GOT3 (cell line): ENCODE data around the gene RPS28.
"Not testable (repeated sequence)": the region's sequence is repeated elsewhere in the genome, so short reads cannot be mapped to it uniquely, and the experiment has no call there.

Experiments
- DNase-seq: peaks from one replicate; lab custom pipeline; 2025; ENCODE audit warnings: mixed read lengths; lab: John Stamatoyannopoulos, UW

RPS28 gene

GRCh38 chr19:8342684-8343482 is 21.6 kb downstream of the RPS28 start, which contains the start of gene KANK3:
TSS of gene KANK3 (minus strand) at chr19:8343262. CDS start at chr19:8337828, 5,434 bp downstream.
- DNase-seq, result peak; percentile 66

GRCh38 chr19:8343483-8343844 is 22.2 kb downstream of the RPS28 start:
- no peak for DNase-seq

DNA sequence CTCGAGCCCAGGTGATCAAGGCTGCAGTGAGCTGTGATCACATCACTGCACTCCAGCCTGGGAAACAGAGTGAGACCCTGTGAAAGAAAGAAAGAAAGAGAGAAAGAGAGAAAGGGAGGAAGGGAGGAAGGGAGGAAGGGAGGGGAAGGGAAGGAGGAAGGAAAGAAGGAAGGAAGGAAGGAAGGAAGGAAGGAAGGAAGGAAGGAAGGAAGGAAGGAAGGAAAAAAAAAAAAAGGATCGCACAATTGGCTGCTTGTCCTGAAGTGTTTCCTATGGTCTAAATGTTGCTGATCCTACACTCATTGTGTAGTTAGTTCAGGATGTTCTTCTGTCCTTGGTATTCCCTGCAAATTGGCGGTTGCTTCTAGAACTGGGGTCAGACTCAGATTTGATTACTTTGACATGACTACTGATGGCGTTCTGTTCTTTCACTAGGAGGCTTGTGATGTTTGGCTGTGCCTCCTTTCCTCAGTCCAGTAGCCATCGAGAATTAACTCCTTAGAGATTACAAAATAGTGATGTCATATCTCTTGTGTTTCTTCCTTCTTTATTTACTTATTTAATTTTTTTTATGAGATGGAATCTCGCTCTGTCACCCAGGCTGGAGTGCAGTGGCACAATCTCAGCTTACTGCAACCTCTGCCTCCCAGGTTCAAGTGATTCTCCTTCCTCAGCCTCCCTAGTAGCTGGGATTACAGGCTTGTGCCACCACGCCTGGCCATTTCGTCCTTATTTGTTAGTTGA is 28.5 kb downstream of the RPS28 start:
- DNase-seq, result not testable (repeated sequence)

DNA sequence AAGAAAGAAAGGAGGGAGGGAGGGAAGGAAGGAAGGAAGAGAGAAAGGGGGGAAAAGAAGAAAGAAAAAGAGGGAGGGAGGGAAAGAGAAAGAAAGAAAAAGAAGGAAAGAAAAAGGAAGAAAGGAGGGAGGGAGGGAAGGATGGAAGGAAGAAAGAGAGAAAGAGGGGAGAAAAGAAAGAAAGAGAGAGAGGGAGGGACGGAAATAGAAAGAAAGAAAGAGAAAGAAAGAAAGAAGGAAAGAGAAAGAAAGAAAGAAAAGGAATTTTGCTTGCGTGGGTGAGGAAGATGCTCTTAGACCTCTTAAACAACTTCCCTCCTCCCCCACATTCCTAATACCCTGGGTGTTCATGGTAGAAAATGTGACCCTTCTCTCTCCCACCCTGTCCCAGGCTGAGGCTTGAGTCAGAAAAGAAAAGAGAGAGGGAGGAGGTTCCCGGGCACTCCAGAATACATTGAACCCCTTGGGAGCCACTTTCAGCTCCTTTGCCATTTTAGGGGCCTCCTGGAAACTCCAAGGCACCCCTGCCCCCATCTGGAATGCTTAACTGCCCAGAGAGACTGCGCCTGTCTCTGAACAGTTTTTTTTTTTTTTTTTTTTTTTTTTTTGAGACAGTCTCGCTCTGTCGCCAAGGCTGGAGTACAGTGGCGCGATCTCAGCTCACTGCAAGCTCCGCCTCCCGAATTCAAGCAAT is 31.0 kb downstream of the RPS28 start:
- no peak for DNase-seq

DNA sequence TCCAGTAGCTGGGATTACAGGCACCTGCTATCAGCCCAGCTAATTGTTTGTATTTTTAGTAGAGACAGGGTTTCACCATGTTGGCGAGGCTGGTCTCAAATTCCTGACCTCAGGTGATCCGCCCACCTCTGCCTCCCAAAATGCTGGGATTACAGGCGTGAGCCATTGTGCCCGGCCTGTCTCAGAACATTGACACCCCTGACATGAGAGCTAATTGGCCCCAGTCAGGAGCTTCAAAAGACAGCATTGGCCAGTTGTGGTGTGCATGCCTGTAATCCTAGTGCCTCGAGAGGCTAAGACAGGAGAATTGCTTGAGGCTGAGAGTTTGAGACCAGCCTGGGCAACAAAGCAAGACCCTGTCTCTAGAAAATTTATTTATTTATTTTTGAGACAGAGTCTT is 31.5 kb downstream of the RPS28 start:
- not testable (repeated sequence) for DNase-seq

DNA sequence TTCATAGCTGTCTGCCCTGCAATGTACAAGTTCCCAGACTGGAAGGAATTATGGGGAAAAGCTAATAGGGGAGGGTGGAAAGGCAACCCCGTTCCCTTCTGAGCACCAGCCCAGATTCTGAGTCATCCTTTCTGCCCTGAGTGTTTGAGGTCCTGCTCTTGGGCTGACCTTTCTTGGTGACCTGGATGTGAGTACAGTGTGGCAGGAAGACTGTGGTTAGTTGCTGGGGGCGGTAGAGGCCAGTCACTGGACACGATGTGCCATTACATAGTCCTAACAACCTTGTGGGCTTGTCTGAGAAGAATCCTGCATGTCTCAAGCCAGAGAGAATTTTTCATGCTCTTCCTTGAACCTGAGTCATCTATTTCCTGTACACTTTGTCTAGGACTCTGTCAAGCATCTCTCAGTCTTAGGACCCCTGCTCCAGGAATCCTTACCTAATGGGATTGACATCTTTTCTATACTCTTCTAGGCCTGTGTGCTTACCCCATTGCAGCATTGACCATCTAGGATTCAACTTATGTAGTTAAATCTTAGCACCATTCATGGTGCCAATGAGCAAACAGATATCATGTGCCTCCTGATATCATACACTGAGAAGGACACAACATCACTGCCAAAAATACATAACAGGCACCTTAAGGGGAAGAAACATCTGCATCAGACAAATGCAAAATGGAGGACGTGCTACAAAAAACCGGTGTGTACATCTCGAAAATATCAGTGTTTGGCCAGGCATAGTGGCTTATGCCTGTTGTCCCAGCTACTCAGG is 34.5 kb downstream of the RPS28 start:
- DNase-seq, result peak; percentile 62

- DNase-seq, result no peak
These were observed 35.8 kb downstream of the RPS28 start for GRCh38 chr19:8357007-8357521.

DNA sequence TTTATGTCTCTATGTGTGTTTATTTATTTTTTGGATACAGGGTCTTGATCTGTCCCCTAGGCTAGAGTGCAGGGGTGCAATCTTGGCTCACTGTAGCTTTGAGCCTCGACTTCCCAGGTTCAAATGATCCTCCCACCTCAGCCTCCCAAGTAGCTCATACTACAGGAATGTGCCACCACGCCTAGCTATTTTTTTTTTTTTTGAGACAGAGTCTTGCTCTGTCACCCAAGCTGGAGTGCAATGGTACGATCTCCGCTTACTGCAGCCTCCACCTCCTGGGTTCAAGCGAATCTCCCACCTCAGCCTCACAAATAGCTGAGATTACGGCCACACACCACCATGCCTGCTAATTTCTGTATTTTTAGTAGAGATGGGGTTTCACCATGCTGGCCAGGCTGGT is 37.7 kb downstream of the RPS28 start:
- no peak for DNase-seq

GRCh38 chr19:8360196-8360595 is 38.9 kb downstream of the RPS28 start:
- no peak for DNase-seq

DNA sequence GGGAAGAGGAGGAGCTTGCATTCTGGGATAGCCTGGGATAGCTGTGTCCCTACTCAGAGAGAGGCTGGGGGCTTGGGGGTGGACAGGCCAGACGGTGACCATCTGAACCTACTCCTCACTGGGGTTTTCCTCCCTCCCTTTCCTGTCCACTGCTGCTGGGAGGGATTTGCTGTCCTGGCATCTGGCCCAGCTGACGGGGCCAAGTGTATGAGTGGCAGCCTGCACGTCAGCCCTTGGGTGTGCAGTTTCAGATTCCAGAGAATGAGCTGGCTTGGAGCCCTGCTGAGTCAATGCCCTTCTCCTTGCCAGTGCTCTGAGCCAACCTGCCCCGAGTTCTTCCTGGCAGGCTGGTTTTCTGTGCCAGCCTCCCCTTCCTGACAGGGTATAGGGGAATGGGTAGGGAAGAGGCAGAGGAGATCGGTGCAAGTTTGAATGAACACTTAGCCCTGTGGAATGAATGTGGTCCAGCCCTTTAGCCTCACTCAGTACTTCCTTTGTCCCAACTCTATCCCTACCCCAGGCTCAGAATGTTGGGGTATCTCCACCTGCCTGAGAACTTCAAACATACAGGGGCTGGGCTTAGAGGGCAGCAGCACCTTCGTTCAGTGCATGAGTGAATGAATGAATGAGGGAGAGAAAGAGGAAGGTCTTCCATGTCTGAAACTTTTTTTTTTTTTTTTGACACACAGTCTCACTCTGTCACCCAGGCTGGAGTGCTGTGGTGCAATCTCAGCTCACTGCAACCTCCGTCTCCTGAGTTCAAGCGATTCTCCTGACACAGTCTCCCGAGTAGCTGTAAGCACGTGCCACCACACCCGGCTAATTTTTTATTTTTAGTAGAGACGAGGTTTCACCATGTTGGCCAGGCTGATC is 40.9 kb downstream of the RPS28 start:
- peak; percentile 86 for DNase-seq

- peak; percentile 76 for DNase-seq
These were observed 42.8 kb downstream of the RPS28 start, which contains the start of gene ANGPTL4 for GRCh38 chr19:8363803-8364771. TSS of gene ANGPTL4 (plus strand) at chr19:8364155. CDS start at chr19:8364322, 167 bp downstream.

- no peak for DNase-seq
These were observed 44.9 kb downstream of the RPS28 start for GRCh38 chr19:8366121-8366581.

- DNase-seq, result no peak
These were observed 45.6 kb downstream of the RPS28 start for GRCh38 chr19:8366961-8367326.

- peak; percentile 75 for DNase-seq
These were observed 46.2 kb downstream of the RPS28 start for GRCh38 chr19:8367327-8368001.

- DNase-seq, result no peak
These were observed 49.1 kb downstream of the RPS28 start for GRCh38 chr19:8370176-8371010.

DNA sequence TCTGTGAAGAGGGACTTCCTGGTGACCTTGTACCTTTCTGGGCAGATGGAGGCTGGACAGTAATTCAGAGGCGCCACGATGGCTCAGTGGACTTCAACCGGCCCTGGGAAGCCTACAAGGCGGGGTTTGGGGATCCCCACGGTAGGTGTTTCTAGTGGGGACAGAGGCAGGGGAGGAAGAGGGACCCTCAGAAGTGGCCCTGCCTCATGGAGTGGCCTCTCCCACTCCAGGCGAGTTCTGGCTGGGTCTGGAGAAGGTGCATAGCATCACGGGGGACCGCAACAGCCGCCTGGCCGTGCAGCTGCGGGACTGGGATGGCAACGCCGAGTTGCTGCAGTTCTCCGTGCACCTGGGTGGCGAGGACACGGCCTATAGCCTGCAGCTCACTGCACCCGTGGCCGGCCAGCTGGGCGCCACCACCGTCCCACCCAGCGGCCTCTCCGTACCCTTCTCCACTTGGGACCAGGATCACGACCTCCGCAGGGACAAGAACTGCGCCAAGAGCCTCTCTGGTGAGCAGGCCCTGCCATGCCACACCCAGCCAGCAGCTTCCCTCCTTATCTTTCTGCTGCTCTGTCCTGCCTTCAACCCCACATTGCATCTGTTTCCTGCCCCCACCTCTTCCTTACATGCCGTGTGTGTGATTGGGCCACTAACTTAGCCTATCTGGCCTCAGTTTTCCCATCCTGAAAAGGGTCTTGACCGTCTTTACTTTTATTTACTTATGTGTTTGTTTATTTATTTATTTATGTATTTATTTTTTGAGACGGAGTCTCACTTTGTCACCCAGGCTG is 49.9 kb downstream of the RPS28 start:
- no peak for DNase-seq
